Neuronal stem cell (in vitro differentiated cells): ENCODE results near the gene TRIM27.
"Not testable (repeated sequence)": the region's sequence is repeated elsewhere in the genome, so short reads cannot be mapped to it uniquely, and the experiment has no call there.

Experiments
- DNase-seq: peaks from one replicate; pipeline ENCODE4 v3.0.0-alpha.2; 2013; ENCODE audit warnings: low spot score
- H2AFZ ChIP-seq: one replicate; pipeline ENCODE4 v1.6.1; 2013; ENCODE audit warnings: mild to moderate bottlenecking, low read length, inconsistent platforms
- H2AK5ac ChIP-seq: 2 replicates; pipeline ENCODE4 v1.6.1; 2013; ENCODE audit warnings: low read depth, mild to moderate bottlenecking, inconsistent platforms, low read length, moderate library complexity, mixed read lengths
- H2BK120ac ChIP-seq: 2 replicates; pipeline ENCODE4 v1.6.1; 2013; ENCODE audit warnings: low read depth, mild to moderate bottlenecking, inconsistent platforms, low read length, moderate library complexity, mixed read lengths
- H2BK12ac ChIP-seq: one replicate; pipeline ENCODE4 v1.6.1; 2013; ENCODE audit warnings: low read length, inconsistent platforms
- H2BK15ac ChIP-seq: 2 replicates; pipeline ENCODE4 v1.6.1; 2013; ENCODE audit warnings: mild to moderate bottlenecking, low read length, inconsistent platforms, mixed read lengths
- H2BK5ac ChIP-seq: one replicate; pipeline ENCODE4 v1.6.1; 2013; ENCODE audit warnings: inconsistent platforms, mild to moderate bottlenecking, low read length, moderate library complexity
- H3K14ac ChIP-seq: one replicate; pipeline ENCODE4 v1.6.1; 2013; ENCODE audit warnings: low read length, inconsistent platforms
- H3K18ac ChIP-seq: 2 replicates; pipeline ENCODE4 v1.6.1; 2013; ENCODE audit warnings: low read length, inconsistent platforms
- H3K23ac ChIP-seq: 2 replicates; pipeline ENCODE4 v1.6.1; 2013; ENCODE audit warnings: low read depth, mild to moderate bottlenecking, mixed read lengths, low read length, inconsistent platforms; ENCODE audit not compliant: poor library complexity
- H3K27ac ChIP-seq: replicated peaks from 3 replicates; pipeline ENCODE4 v1.5.1; 2013; ENCODE audit warnings: low read length, inconsistent platforms
- H3K27me3 ChIP-seq, 3 experiments: 2 replicates each; pipeline ENCODE4 v1.6.1; 2013; ENCODE audit warnings: low read length in 3 of 3, mild to moderate bottlenecking in 2 of 3, inconsistent platforms in 1 of 3, low read depth in 1 of 3, mixed read lengths in 1 of 3, moderate library complexity in 1 of 3; ENCODE audit not compliant: control insufficient read depth in 3 of 3, insufficient read depth in 3 of 3
- H3K36me3 ChIP-seq, 2 donors: replicated peaks in 1 of 2; 2 replicates each; pipeline ENCODE4 v1.6.1; 2013; ENCODE audit warnings: low read length in 2 of 2; ENCODE audit not compliant: control insufficient read depth in 2 of 2, insufficient read depth in 2 of 2
- H3K4ac ChIP-seq: 2 replicates; pipeline ENCODE4 v1.6.1; 2013; ENCODE audit warnings: inconsistent platforms, mild to moderate bottlenecking, low read length, moderate library complexity
- H3K4me1 ChIP-seq, 2 donors: 1 replicate in 1 of 2; 2 replicates in 1 of 2; pipeline ENCODE4 v1.6.1; 2013; ENCODE audit warnings: low read length in 2 of 2, low read depth in 1 of 2; ENCODE audit not compliant: control insufficient read depth in 2 of 2, insufficient read depth in 1 of 2
- H3K4me2 ChIP-seq: one replicate; pipeline ENCODE4 v1.6.1; 2013; ENCODE audit warnings: mild to moderate bottlenecking, low read length, inconsistent platforms; ENCODE audit not compliant: insufficient read depth, poor library complexity, severe bottlenecking
- H3K4me3 ChIP-seq, 2 donors: 2 replicates each; pipeline ENCODE4 v1.5.1; 2013; ENCODE audit warnings: low read length in 2 of 2, mild to moderate bottlenecking in 2 of 2, inconsistent platforms in 1 of 2, moderate library complexity in 1 of 2
- H3K79me1 ChIP-seq: one replicate; pipeline ENCODE4 v1.6.1; 2013; ENCODE audit warnings: low read depth, mild to moderate bottlenecking, inconsistent platforms, low read length, moderate library complexity
- H3K9ac ChIP-seq: one replicate; pipeline ENCODE4 v1.6.1; 2013; ENCODE audit warnings: mild to moderate bottlenecking, low read depth, low read length, inconsistent platforms; ENCODE audit not compliant: poor library complexity
- H3K9me3 ChIP-seq, 2 donors: replicated peaks in 1 of 2; 2 replicates each; pipeline versions ENCODE3 to v1.6.1; 2013; ENCODE audit warnings: low read length in 2 of 2, mild to moderate bottlenecking in 2 of 2, inconsistent platforms in 1 of 2, low read depth in 1 of 2, mixed read lengths in 1 of 2, moderate library complexity in 1 of 2; ENCODE audit not compliant: control insufficient read depth in 2 of 2, insufficient read depth in 1 of 2
- H4K8ac ChIP-seq: one replicate; pipeline ENCODE4 v1.6.1; 2013; ENCODE audit warnings: low read depth, mild to moderate bottlenecking, inconsistent platforms, low read length, moderate library complexity
- H4K91ac ChIP-seq: one replicate; pipeline ENCODE4 v1.6.1; 2013; ENCODE audit warnings: low read length, low read depth, mild to moderate bottlenecking, inconsistent platforms; ENCODE audit not compliant: poor library complexity
- WGBS, 2 donors: extraction: QIAGEN DNeasy Blood & Tissue Kit; methylation state at CpG; one replicate each; pipeline ENCODE4 v1.1.7; 2013; ENCODE audit warnings: missing lambda C conversion rate in 2 of 2, mixed read lengths in 1 of 2; ENCODE audit not compliant: insufficient read length in 2 of 2, insufficient replicate concordance in 1 of 2; ENCODE audit errors: extremely low coverage in 2 of 2; 5-methylcytosine and 5-hydroxymethylcytosine counted together

The TRIM27 gene

DNA sequence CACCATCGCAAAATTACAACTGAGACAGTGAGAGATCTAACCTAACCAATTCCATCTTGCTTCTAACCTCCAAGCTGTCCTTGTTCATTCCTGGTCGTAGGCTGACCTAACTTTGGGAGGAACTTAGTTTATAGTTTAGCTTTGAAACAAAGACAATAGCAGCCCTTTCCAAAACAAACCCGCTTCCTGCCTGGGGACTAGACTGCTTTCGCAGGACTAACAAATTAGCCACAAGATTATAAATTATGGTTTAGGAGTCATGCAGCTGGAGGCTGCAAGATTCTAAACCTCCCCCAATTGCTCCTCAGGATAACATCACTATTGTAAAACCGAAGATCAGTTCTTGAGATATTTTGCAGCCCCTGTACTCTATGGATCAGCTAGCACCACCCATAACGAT, 63.2 kb downstream of the TRIM27 start:
- H4K91ac ChIP-seq: no peak overlapping the region

DNA sequence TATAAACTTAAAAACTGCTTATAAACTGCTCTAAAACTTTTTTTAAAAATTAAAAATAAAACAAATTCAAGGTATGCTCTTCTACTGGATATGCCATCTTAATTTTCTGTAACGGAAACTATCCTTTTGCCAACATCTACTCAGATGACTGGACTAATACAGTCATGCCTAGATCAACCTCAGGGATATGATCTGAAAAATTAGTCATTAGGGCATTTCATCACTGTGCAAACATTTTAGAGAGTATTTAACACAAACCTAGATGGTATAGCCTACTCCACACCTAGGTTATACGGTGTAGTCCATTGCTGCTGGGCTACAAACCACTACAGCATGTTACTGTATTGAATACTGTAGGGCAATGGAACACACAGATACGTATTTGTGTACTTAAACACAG, 64.8 kb downstream of the TRIM27 start:
- Histone ChIP-seq H3K27ac (no peak overlapping the region), H2BK5ac (no peak overlapping the region), H3K18ac (no peak overlapping the region), H3K9me3 (no peaks in the 10 kb centered on the region), H3K36me3 (no peaks in the 10 kb centered on the region), H3K9ac (no peak overlapping the region), H4K91ac (no peak overlapping the region), H3K23ac (no peak overlapping the region), H4K8ac (no peak overlapping the region), H3K4me2 (no peak overlapping the region), H3K27me3 (no peaks in the 10 kb centered on the region), H3K4me1 (no peaks in the 10 kb centered on the region), H3K4me3 (no peak overlapping the region), H3K14ac (no peak overlapping the region), H2AFZ (no peak overlapping the region), H2BK12ac (no peak overlapping the region), H3K79me1 (no peaks in the 10 kb centered on the region), H2AK5ac (no peak overlapping the region), H2BK15ac (no peak overlapping the region), H3K4ac (no peak overlapping the region), H2BK120ac (no peak overlapping the region)
- WGBS, 2 donors: no CpG with 5 or more reads among the region's 3 CpGs
- DNase-seq: no peak

More for the DNA sequence above, 63.2 kb downstream of the TRIM27 start:
- H2BK15ac ChIP-seq: no peak overlapping the region
- H3K79me1 ChIP-seq: no peaks in the 10 kb centered on the region
- H3K27me3 ChIP-seq: no peaks in the 10 kb centered on the region
- H3K36me3 ChIP-seq: no peaks in the 10 kb centered on the region
- no peak overlapping the region for H2BK12ac ChIP-seq
- no peak overlapping the region for H3K9ac ChIP-seq
- no peak overlapping the region for H2AK5ac ChIP-seq
- DNase-seq: no peak
- no peaks in the 10 kb centered on the region for H3K4me1 ChIP-seq
- H3K9me3 ChIP-seq: peaks cover 2 to 9% of the 10 kb centered on the region in 2 donors
- no peak overlapping the region for H2BK5ac ChIP-seq
- H3K23ac ChIP-seq: no peak overlapping the region
- no peak overlapping the region for H3K4me2 ChIP-seq
- no peak overlapping the region for H3K27ac ChIP-seq
- no peak overlapping the region for H2AFZ ChIP-seq
- no peak overlapping the region for H3K4ac ChIP-seq
- no peak overlapping the region for H3K4me3 ChIP-seq
- no peak overlapping the region for H3K14ac ChIP-seq
- H3K18ac ChIP-seq: no peak overlapping the region
- H4K8ac ChIP-seq: no peak overlapping the region
- no peak overlapping the region for H2BK120ac ChIP-seq
- no CpG with 5 or more reads among the region's 6 CpGs for WGBS, 2 donors

DNA sequence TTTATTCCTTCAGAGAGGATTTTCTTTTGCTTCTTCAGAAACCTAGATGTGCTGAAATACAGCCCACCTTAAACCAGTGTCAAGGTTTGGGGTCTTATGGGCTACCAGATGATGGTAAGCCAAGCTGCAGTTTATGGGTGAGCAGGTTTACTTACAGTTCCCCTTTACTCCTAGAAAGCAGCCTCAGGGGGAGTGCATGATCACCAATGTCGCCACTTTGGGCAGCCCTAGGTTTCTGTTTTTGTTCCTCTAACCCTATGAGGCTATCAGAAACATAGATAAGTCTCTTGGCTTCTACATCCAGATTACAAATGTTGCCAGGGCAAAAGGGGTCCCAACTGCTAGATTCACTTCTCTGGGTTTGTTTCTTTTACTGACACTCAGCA, 67.2 kb downstream of the TRIM27 start:
- H3K9me3 ChIP-seq: no peaks in the 10 kb centered on the region
- H4K8ac ChIP-seq: no peak overlapping the region
- H3K36me3 ChIP-seq: no peaks in the 10 kb centered on the region
- no peak overlapping the region for H3K4me2 ChIP-seq
- H3K18ac ChIP-seq: no peak overlapping the region
- no peaks in the 10 kb centered on the region for H3K4me1 ChIP-seq
- no peak for DNase-seq
- H2BK5ac ChIP-seq: no peak overlapping the region
- no peak overlapping the region for H2BK12ac ChIP-seq
- no CpG with 5 or more reads among the region's 1 CpG for WGBS, 2 donors
- no peak overlapping the region for H3K27ac ChIP-seq
- H3K14ac ChIP-seq: no peak overlapping the region
- H3K9ac ChIP-seq: no peak overlapping the region
- no peak overlapping the region for H2BK15ac ChIP-seq
- H3K79me1 ChIP-seq: no peaks in the 10 kb centered on the region
- H3K4me3 ChIP-seq: no peak overlapping the region
- no peak overlapping the region for H4K91ac ChIP-seq
- H3K4ac ChIP-seq: no peak overlapping the region
- no peak overlapping the region for H2BK120ac ChIP-seq
- no peak overlapping the region for H2AK5ac ChIP-seq
- H3K23ac ChIP-seq: no peak overlapping the region
- no peaks in the 10 kb centered on the region for H3K27me3 ChIP-seq
- H2AFZ ChIP-seq: no peak overlapping the region

DNA sequence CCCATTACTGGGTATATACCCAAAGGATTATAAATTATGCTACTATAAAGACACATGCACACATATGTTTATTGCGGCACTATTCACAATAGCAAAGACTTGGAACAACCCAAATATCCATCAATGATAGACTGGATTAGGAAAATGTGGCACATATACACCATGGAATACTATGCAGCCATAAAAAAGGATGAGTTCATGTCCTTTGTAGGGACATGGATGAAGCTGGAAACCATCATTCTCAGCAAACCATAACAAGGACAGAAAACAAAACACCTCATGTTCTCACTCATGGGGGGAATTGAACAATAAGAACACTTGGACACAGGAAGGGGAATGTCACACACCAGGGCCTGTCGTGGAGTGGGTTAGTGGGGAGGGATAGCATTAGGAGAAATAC, 69.4 kb downstream of the TRIM27 start:
- not testable (repeated sequence) for H3K79me1 ChIP-seq, H3K9ac ChIP-seq, H3K4me3 ChIP-seq, H3K27me3 ChIP-seq, H3K4ac ChIP-seq, H4K8ac ChIP-seq, H3K4me1 ChIP-seq, DNase-seq, H3K9me3 ChIP-seq, H2BK5ac ChIP-seq, H3K36me3 ChIP-seq, H3K27ac ChIP-seq, H2AK5ac ChIP-seq, H2BK120ac ChIP-seq, H2BK15ac ChIP-seq, H3K23ac ChIP-seq, H4K91ac ChIP-seq, H2AFZ ChIP-seq, H3K14ac ChIP-seq, H3K4me2 ChIP-seq, H2BK12ac ChIP-seq, H3K18ac ChIP-seq
- WGBS, 2 donors: no CpG with 5 or more reads among the region's 2 CpGs
